GM19099 (cell line): ENCODE data around the gene DNMT3L.

Experiments
- POLR2A ChIP-seq: IDR thresholded peaks from 3 replicates; pipeline ENCODE4 v1.6.1; 2011; ENCODE audit warnings: low read depth; ENCODE audit not compliant: insufficient read length; ENCODE audit errors: extremely low read depth

DNMT3L gene

GRCh38 chr21:44286716-44287632, 25.3 kb upstream of the DNMT3L start:
- TF ChIP-seq POLR2A: no peak

- no peak for TF ChIP-seq POLR2A
These were observed 24.5 kb upstream of the DNMT3L start for GRCh38 chr21:44286086-44286715.

- no peak for TF ChIP-seq POLR2A
These were observed 23.7 kb upstream of the DNMT3L start, which contains the start of gene AIRE for GRCh38 chr21:44285138-44285992. TSS of gene AIRE (plus strand) at chr21:44285876. CDS start at chr21:44286007, 131 bp downstream.

- no peak for TF ChIP-seq POLR2A
These were observed 22.3 kb upstream of the DNMT3L start for GRCh38 chr21:44283948-44284347.

- TF ChIP-seq POLR2A: no peak
These were observed 20.7 kb upstream of the DNMT3L start for GRCh38 chr21:44282370-44282769.

- no peak for TF ChIP-seq POLR2A
These were observed 20.1 kb upstream of the DNMT3L start for GRCh38 chr21:44281801-44282200.

GRCh38 chr21:44279354-44280260, 17.9 kb upstream of the DNMT3L start:
- TF ChIP-seq POLR2A: no peak

- TF ChIP-seq POLR2A: no peak
These were observed 13.3 kb upstream of the DNMT3L start for GRCh38 chr21:44275041-44275440.

- TF ChIP-seq POLR2A: no peak
These were observed 11.3 kb upstream of the DNMT3L start for GRCh38 chr21:44273046-44273445.

GRCh38 chr21:44272284-44272858, 10.7 kb upstream of the DNMT3L start:
- TF ChIP-seq POLR2A: no peak

GRCh38 chr21:44271558-44272283, 10.0 kb upstream of the DNMT3L start:
- no peak for TF ChIP-seq POLR2A

- TF ChIP-seq POLR2A: no peak
These were observed 7.4 kb upstream of the DNMT3L start for GRCh38 chr21:44269090-44269489.

- TF ChIP-seq POLR2A: no peak
These were observed 6.0 kb upstream of the DNMT3L start for GRCh38 chr21:44267655-44268142.
